Dendritic cell treated with granulocyte-macrophage colony-stimulating factor and Interleukin-4, amounts not matched to agents 40 ng/mL and 50 ng/mL, for 4 days (primary cell): ENCODE measurements around the gene DGKG.

Source experiments
- H3K27ac Mint-ChIP-seq: one replicate; pipeline ENCODE4 v1.8.0; 2022; ENCODE audit warnings: mild to moderate bottlenecking, mixed read lengths
- H3K27me3 Mint-ChIP-seq: one replicate; pipeline ENCODE4 v1.8.0; 2022; ENCODE audit warnings: mild to moderate bottlenecking, mixed read lengths
- H3K36me3 Mint-ChIP-seq: one replicate; pipeline ENCODE4 v1.8.0; 2022; ENCODE audit warnings: low read depth, mixed read lengths
- H3K4me1 Mint-ChIP-seq: one replicate; pipeline ENCODE4 v1.8.0; 2022; ENCODE audit warnings: low read depth, mixed read lengths
- H3K4me3 Mint-ChIP-seq: one replicate; pipeline ENCODE4 v1.8.0; 2022; ENCODE audit warnings: mild to moderate bottlenecking, moderate library complexity, mixed read lengths
- H3K9me3 Mint-ChIP-seq: one replicate; pipeline ENCODE4 v1.8.0; 2022; ENCODE audit warnings: mixed read lengths
- intact Hi-C: fragments of 100-400 bp; cut with micrococcal nuclease; formaldehyde crosslinking; loops from one replicate; pipeline ENCODE4 v1.15.0; 2022

Gene DGKG

GRCh38 chr3:186319945-186320344, 42.1 kb downstream of the DGKG start:
- no peak overlapping the region for H3K27ac Mint-ChIP-seq
- peaks cover 15% of the 10 kb centered on the region for H3K36me3 Mint-ChIP-seq
- no peak overlapping the region for H3K4me3 Mint-ChIP-seq
- no peaks in the 10 kb centered on the region for H3K27me3 Mint-ChIP-seq
- H3K9me3 Mint-ChIP-seq, result no peaks in the 10 kb centered on the region
- no peaks in the 10 kb centered on the region for H3K4me1 Mint-ChIP-seq
- intact Hi-C loops, result no loop called here

GRCh38 chr3:186318135-186318534, 43.9 kb downstream of the DGKG start:
- intact Hi-C loops, result no loop called here
- H3K36me3 Mint-ChIP-seq, result peaks cover 15% of the 10 kb centered on the region
- no peak overlapping the region for H3K27ac Mint-ChIP-seq
- no peaks in the 10 kb centered on the region for H3K27me3 Mint-ChIP-seq
- no peaks in the 10 kb centered on the region for H3K9me3 Mint-ChIP-seq
- H3K4me3 Mint-ChIP-seq, result no peak overlapping the region
- no peaks in the 10 kb centered on the region for H3K4me1 Mint-ChIP-seq

- H3K36me3 Mint-ChIP-seq, result peaks cover 17% of the 10 kb centered on the region
- no peaks in the 10 kb centered on the region for H3K27me3 Mint-ChIP-seq
- no peaks in the 10 kb centered on the region for H3K4me1 Mint-ChIP-seq
- no peak overlapping the region for H3K4me3 Mint-ChIP-seq
- H3K9me3 Mint-ChIP-seq, result no peaks in the 10 kb centered on the region
- intact Hi-C loops, result no loop called here
- H3K27ac Mint-ChIP-seq, result no peak overlapping the region
Measured at GRCh38 chr3:186317478-186317877, 44.6 kb downstream of the DGKG start.

- Mint-ChIP-seq H3K4me3 (no peak overlapping the region), H3K36me3 (peaks cover 21% of the 10 kb centered on the region), H3K4me1 (no peaks in the 10 kb centered on the region), H3K27ac (no peak overlapping the region), H3K9me3 (no peaks in the 10 kb centered on the region), H3K27me3 (no peaks in the 10 kb centered on the region)
- intact Hi-C loops, result no loop called here
Measured at GRCh38 chr3:186316666-186317260, 45.3 kb downstream of the DGKG start.

- H3K4me3 Mint-ChIP-seq, result no peak overlapping the region
- no peaks in the 10 kb centered on the region for H3K27me3 Mint-ChIP-seq
- H3K27ac Mint-ChIP-seq, result no peak overlapping the region
- H3K4me1 Mint-ChIP-seq, result no peaks in the 10 kb centered on the region
- intact Hi-C loops, result no loop called here
- no peaks in the 10 kb centered on the region for H3K9me3 Mint-ChIP-seq
- peaks cover 21% of the 10 kb centered on the region for H3K36me3 Mint-ChIP-seq
Measured at GRCh38 chr3:186315581-186316354, 46.3 kb downstream of the DGKG start.

GRCh38 chr3:186314896-186315295, 47.1 kb downstream of the DGKG start:
- intact Hi-C loops, result no loop called here
- Mint-ChIP-seq H3K27ac (no peak overlapping the region), H3K27me3 (no peaks in the 10 kb centered on the region), H3K36me3 (peaks cover 21% of the 10 kb centered on the region), H3K4me3 (no peak overlapping the region), H3K4me1 (no peaks in the 10 kb centered on the region), H3K9me3 (no peaks in the 10 kb centered on the region)

GRCh38 chr3:186311441-186311840, 50.6 kb downstream of the DGKG start:
- H3K9me3 Mint-ChIP-seq, result no peaks in the 10 kb centered on the region
- intact Hi-C loops, result no loop called here

GRCh38 chr3:186308549-186308948, 53.5 kb downstream of the DGKG start:
- Mint-ChIP-seq H3K27ac (no peak overlapping the region), H3K36me3 (peaks cover 6% of the 10 kb centered on the region), H3K27me3 (no peaks in the 10 kb centered on the region)

More at GRCh38 chr3:186311441-186311840, 50.6 kb downstream of the DGKG start:
- H3K36me3 Mint-ChIP-seq, result peaks cover 6% of the 10 kb centered on the region
- H3K27ac Mint-ChIP-seq, result no peak overlapping the region
- no peak overlapping the region for H3K4me3 Mint-ChIP-seq
- no peaks in the 10 kb centered on the region for H3K4me1 Mint-ChIP-seq
- no peaks in the 10 kb centered on the region for H3K27me3 Mint-ChIP-seq

GRCh38 chr3:186307594-186308221, 54.3 kb downstream of the DGKG start:
- Mint-ChIP-seq H3K9me3 (no peaks in the 10 kb centered on the region), H3K4me3 (no peak overlapping the region), H3K27ac (no peak overlapping the region), H3K36me3 (peaks cover 6% of the 10 kb centered on the region), H3K27me3 (no peaks in the 10 kb centered on the region), H3K4me1 (no peaks in the 10 kb centered on the region)
- intact Hi-C loops, result no loop called here

More at GRCh38 chr3:186308549-186308948, 53.5 kb downstream of the DGKG start:
- intact Hi-C loops, result no loop called here
- H3K4me3 Mint-ChIP-seq, result no peak overlapping the region
- H3K9me3 Mint-ChIP-seq, result no peaks in the 10 kb centered on the region
- no peaks in the 10 kb centered on the region for H3K4me1 Mint-ChIP-seq

GRCh38 chr3:186305286-186305685, 56.7 kb downstream of the DGKG start:
- intact Hi-C loops, result no loop called here
- Mint-ChIP-seq H3K27me3 (no peaks in the 10 kb centered on the region), H3K27ac (no peak overlapping the region), H3K4me3 (no peak overlapping the region), H3K36me3 (no peaks in the 10 kb centered on the region), H3K9me3 (no peaks in the 10 kb centered on the region), H3K4me1 (no peaks in the 10 kb centered on the region)

GRCh38 chr3:186303965-186304364, 58.1 kb downstream of the DGKG start:
- Mint-ChIP-seq H3K36me3 (no peaks in the 10 kb centered on the region), H3K4me1 (no peaks in the 10 kb centered on the region), H3K4me3 (no peak overlapping the region), H3K27ac (no peak overlapping the region), H3K9me3 (no peaks in the 10 kb centered on the region), H3K27me3 (no peaks in the 10 kb centered on the region)
- intact Hi-C loops, result no loop called here

GRCh38 chr3:186299327-186299726, 62.7 kb downstream of the DGKG start:
- H3K9me3 Mint-ChIP-seq, result no peaks in the 10 kb centered on the region
- no peaks in the 10 kb centered on the region for H3K4me1 Mint-ChIP-seq
- no peak overlapping the region for H3K4me3 Mint-ChIP-seq
- H3K36me3 Mint-ChIP-seq, result peaks cover 8% of the 10 kb centered on the region
- intact Hi-C loops, result no loop called here
- H3K27ac Mint-ChIP-seq, result no peak overlapping the region
- no peaks in the 10 kb centered on the region for H3K27me3 Mint-ChIP-seq

GRCh38 chr3:186298876-186299275, 63.2 kb downstream of the DGKG start:
- H3K4me3 Mint-ChIP-seq, result no peak overlapping the region

GRCh38 chr3:186290796-186291195, 71.2 kb downstream of the DGKG start:
- H3K27ac Mint-ChIP-seq, result no peak overlapping the region
- no peaks in the 10 kb centered on the region for H3K4me1 Mint-ChIP-seq
- peaks cover 30% of the 10 kb centered on the region for H3K36me3 Mint-ChIP-seq
- no peaks in the 10 kb centered on the region for H3K27me3 Mint-ChIP-seq
- H3K9me3 Mint-ChIP-seq, result no peaks in the 10 kb centered on the region
- intact Hi-C loops, result no loop called here
- H3K4me3 Mint-ChIP-seq, result no peak overlapping the region

More at GRCh38 chr3:186298876-186299275, 63.2 kb downstream of the DGKG start:
- no peak overlapping the region for H3K27ac Mint-ChIP-seq
- no peaks in the 10 kb centered on the region for H3K27me3 Mint-ChIP-seq
- no peaks in the 10 kb centered on the region for H3K9me3 Mint-ChIP-seq
- intact Hi-C loops, result no loop called here
- peaks cover 8% of the 10 kb centered on the region for H3K36me3 Mint-ChIP-seq
- no peaks in the 10 kb centered on the region for H3K4me1 Mint-ChIP-seq
